Spleen (tissue), 7 donors: Measurements from ENCODE around the gene NBDY.

Experiments used
- CTCF ChIP-seq, 11 experiments: fragments of 200-600 bp in 7 of 11; fragments of 450-650 bp in 4 of 11; sonication (generic) in 4 of 11; IDR thresholded peaks in 8 of 11; conservative IDR thresholded peaks in 3 of 11; 1 replicate in 7 of 11; 2 replicates in 4 of 11; pipeline versions ENCODE4 v1.4.0 to v1.8.0; 2016 to 2021; ENCODE audit warnings: antibody characterized with exemption in 11 of 11, inconsistent platforms in 4 of 11, mild to moderate bottlenecking in 1 of 11
- POLR2A ChIP-seq, 3 donors: fragments of 450-650 bp; IDR thresholded peaks; one replicate each; pipeline ENCODE4 v1.5.1; 2017; ENCODE audit warnings: antibody characterized with exemption in 3 of 3, mild to moderate bottlenecking in 1 of 3
- POLR2AphosphoS5 ChIP-seq, 3 donors: sonication (generic); formaldehyde crosslinking; IDR thresholded peaks; one replicate each; pipeline ENCODE4 v1.5.1; 2017; ENCODE audit warnings: antibody characterized with exemption in 3 of 3
- donor health status: DM: no; HTN: no; CAD: no; lungs with moderate emphysema.
- donor health status: DM: no; HTN: no; CAD: no.
- donor health status: DM: no; HTN: no; CAD: no.

GRCh38 chrX:56857042-56857441, 128.0 kb downstream of the NBDY start:
- TF ChIP-seq CTCF (IDR thresholded peaks at IDR 0.05 in 8 of 11, conservative IDR thresholded peaks at IDR 0.05 in 3 of 11) (no peak), POLR2AphosphoS5 (IDR thresholded peaks at IDR 0.05) (no peak), POLR2A (IDR thresholded peaks at IDR 0.05) (no peak)
